ENCODE results near the gene GCGR. TPM values are rescaled to one million over a fixed set of nuclear protein-coding genes. Genes with fewer than 3 reads are reported as not detected.

GCGR gene
- total and polyA plus RNA-seq, 2 of the 13 experiments (the other 11 are each of a cell fraction or from before 2014, with no cell fraction given): 0.04 to 0.13 TPM

GRCh38 chr17:81833160-81833920 is 29.4 kb downstream of the GCGR start, which contains the start of gene MCRIP1 (continued):
- TF ChIP-seq ZBTB37 (CRISPR knock-in tag; IDR thresholded peaks at IDR 0.05) (no peak), GLI4 (CRISPR knock-in tag; IDR thresholded peaks at IDR 0.05; ENCODE audit: borderline replicate concordance) (peak; percentile 68; the same call in 1 of the 2 replicates), NRL (CRISPR knock-in tag; IDR thresholded peaks at IDR 0.05; ENCODE audit: borderline replicate concordance) (peak; percentile 80), LCORL (IDR thresholded peaks at IDR 0.05) (no peak), LCORL (CRISPR knock-in tag; IDR thresholded peaks at IDR 0.05) (peak; percentile 93), ZNF317 (CRISPR knock-in tag; IDR thresholded peaks at IDR 0.05) (no peak; the same call in none of the 2 replicates), MBD4 (IDR thresholded peaks at IDR 0.05; ENCODE audit: borderline replicate concordance, low read length) (no peak), DMTF1 (CRISPR knock-in tag; IDR thresholded peaks at IDR 0.05) (0 out of 2 replicates have a peak, but pooled peaks have one; percentile 71), SIX1 (CRISPR knock-in tag; IDR thresholded peaks at IDR 0.05; ENCODE audit: borderline replicate concordance) (peak; percentile 26; the same call in 1 of the 2 replicates), TCF12 (IDR thresholded peaks at IDR 0.05) (no peak), TCF12 (CRISPR knock-in tag; IDR thresholded peaks at IDR 0.05) (peak; percentile 90), SMC3 (IDR thresholded peaks at IDR 0.05; ENCODE audit: low read length) (no peak), RORA (CRISPR knock-in tag; IDR thresholded peaks at IDR 0.05) (no peak), SNAI1 (CRISPR knock-in tag; IDR thresholded peaks at IDR 0.05; ENCODE audit: borderline replicate concordance) (no peak), RBFOX2 (IDR thresholded peaks at IDR 0.05; ENCODE audit: low read depth, low read length) (peak; percentile 97), RXRA (CRISPR knock-in tag; IDR thresholded peaks at IDR 0.05) (peak; percentile 62), ZNF274 (CRISPR knock-in tag; IDR thresholded peaks at IDR 0.05) (peak; percentile 81), TEAD3 (CRISPR knock-in tag; optimal IDR thresholded peaks at IDR 0.05; ENCODE audit: borderline replicate concordance) (peak; percentile 38), PLSCR1 (CRISPR knock-in tag; IDR thresholded peaks at IDR 0.05; ENCODE audit: borderline replicate concordance) (no peak), PRMT3 (CRISPR knock-in tag; IDR thresholded peaks at IDR 0.05; ENCODE audit: borderline replicate concordance, low read depth) (no peak), ZNF546 (CRISPR knock-in tag; conservative IDR thresholded peaks at IDR 0.05) (peak; percentile 92), PAF1 (CRISPR knock-in tag; IDR thresholded peaks at IDR 0.05) (no peak), ZSCAN21 (CRISPR knock-in tag; IDR thresholded peaks at IDR 0.05; ENCODE audit: borderline replicate concordance) (peak; percentile 83; the same call in 1 of the 2 replicates), IRF9 (CRISPR knock-in tag; IDR thresholded peaks at IDR 0.05; ENCODE audit: borderline replicate concordance) (peak; percentile 97; the same call in 1 of the 2 replicates), ZFP41 (CRISPR knock-in tag; IDR thresholded peaks at IDR 0.05; ENCODE audit: borderline replicate concordance) (peak; percentile 89; the same call in 1 of the 2 replicates)

Measured in HepG2 (cell line).